ENCODE results near the gene JKAMP. TPM values are rescaled to one million over a fixed set of nuclear protein-coding genes. Genes with fewer than 3 reads are reported as not detected.

The JKAMP gene
- total RNA-seq, 4 donors from 2014 or later, result 28.7 to 63.0 (median 42.4) TPM

GRCh38 chr14:59500732-59501131, 16.4 kb downstream of the JKAMP start:
- no peaks in the 10 kb centered on the region for H3K9me3 ChIP-seq
- H3K36me3 ChIP-seq, result peaks cover 0 to 66% of the 10 kb centered on the region in 2 donors
- WGBS, 2 donors (ENCODE audit: low coverage in 1 of 2), result 44 to 63% methylated on average over 3 of the region's 3 CpGs
- no peak for ATAC-seq
- no peak overlapping the region for H3K4me3 ChIP-seq
- peaks cover 0 to 10% (median 0%) of the 10 kb centered on the region in 3 donors for H3K4me1 ChIP-seq
- H3K27ac ChIP-seq, result no peak overlapping the region
- TF ChIP-seq POLR2A (IDR thresholded peaks at IDR 0.05) (no peak), POLR2AphosphoS5 (IDR thresholded peaks at IDR 0.05) (no peak), CTCF (IDR thresholded peaks at IDR 0.05) (no peak)
- no peaks in the 10 kb centered on the region for H3K27me3 ChIP-seq

GRCh38 chr14:59503256-59503655, 18.9 kb downstream of the JKAMP start:
- TF ChIP-seq POLR2AphosphoS5 (IDR thresholded peaks at IDR 0.05) (no peak), POLR2A (IDR thresholded peaks at IDR 0.05) (no peak), EP300 (IDR thresholded peaks at IDR 0.05) (no peak), CTCF (IDR thresholded peaks at IDR 0.05) (no peak)
- 59 to 75% methylated on average over 4 of the region's 4 CpGs for WGBS, 2 donors (ENCODE audit: low coverage in 1 of 2)
- no peak overlapping the region for H3K4me3 ChIP-seq

DNA sequence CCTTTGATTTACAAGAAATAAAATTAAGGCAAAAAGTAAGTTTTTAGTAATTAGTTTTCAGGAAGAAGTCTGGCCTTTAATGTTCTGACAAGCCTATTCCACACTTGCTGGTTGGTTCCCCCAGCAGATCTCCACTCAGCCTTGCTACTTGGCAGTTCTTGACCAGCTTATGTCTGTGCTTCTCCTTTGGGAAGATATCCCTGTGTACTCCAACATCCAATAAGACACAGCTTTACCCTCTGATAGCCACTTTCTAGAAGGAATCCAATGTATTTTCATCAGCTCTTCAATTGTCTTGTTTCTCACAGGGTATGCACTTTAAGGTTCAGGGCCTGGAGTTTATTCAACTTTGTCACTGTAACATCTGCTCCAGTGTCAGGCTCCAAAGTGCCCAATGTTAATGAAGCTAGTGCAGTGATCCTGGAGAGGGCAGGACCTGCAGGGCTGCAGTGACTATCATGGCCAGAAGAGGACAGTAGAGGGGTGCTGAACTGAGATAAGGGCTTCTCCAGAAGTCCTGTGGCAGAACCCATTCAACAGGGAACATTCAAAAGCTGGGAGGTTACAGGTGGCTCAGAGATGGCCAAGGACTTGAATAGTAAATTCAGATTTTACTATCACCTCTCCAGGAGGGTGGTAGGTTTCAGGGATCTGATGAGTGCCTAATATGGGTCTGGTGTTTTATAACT, 22.9 kb downstream of the JKAMP start:
- no peak overlapping the region for H3K4me3 ChIP-seq
- no peaks in the 10 kb centered on the region for H3K4me1 ChIP-seq
- H3K27me3 ChIP-seq, result no peaks in the 10 kb centered on the region
- no peak overlapping the region for H3K27ac ChIP-seq
- TF ChIP-seq POLR2AphosphoS5 (IDR thresholded peaks at IDR 0.05) (no peak), CTCF (IDR thresholded peaks at IDR 0.05) (peak; percentile 11 to 68 (median 38))
- H3K9me3 ChIP-seq, result no peaks in the 10 kb centered on the region
- ATAC-seq, result no peak
- peaks cover 0 to 20% of the 10 kb centered on the region in 2 donors for H3K36me3 ChIP-seq

More at GRCh38 chr14:59503256-59503655, 18.9 kb downstream of the JKAMP start:
- no peak overlapping the region for H3K27ac ChIP-seq
- peaks cover 0 to 44% of the 10 kb centered on the region in 2 donors for H3K36me3 ChIP-seq
- no peaks in the 10 kb centered on the region for H3K27me3 ChIP-seq
- no peaks in the 10 kb centered on the region for H3K9me3 ChIP-seq
- ATAC-seq, result no peak
- peaks cover 0 to 10% (median 0%) of the 10 kb centered on the region in 3 donors for H3K4me1 ChIP-seq

GRCh38 chr14:59507752-59508103, 23.4 kb downstream of the JKAMP start:
- Histone ChIP-seq H3K4me1 (no peaks in the 10 kb centered on the region), H3K27me3 (no peaks in the 10 kb centered on the region), H3K9me3 (no peaks in the 10 kb centered on the region), H3K36me3 (peaks cover 0 to 20% of the 10 kb centered on the region in 2 donors), H3K27ac (no peak overlapping the region), H3K4me3 (no peak overlapping the region)
- no peak for TF ChIP-seq CTCF (IDR thresholded peaks at IDR 0.05)
- no peak for TF ChIP-seq POLR2AphosphoS5 (IDR thresholded peaks at IDR 0.05)
- TF ChIP-seq POLR2A (IDR thresholded peaks at IDR 0.05), result no peak
- TF ChIP-seq EP300 (IDR thresholded peaks at IDR 0.05), result no peak
- no peak for ATAC-seq
- 100% methylated on average over 1 of the region's 3 CpGs for WGBS, 2 donors (ENCODE audit: low coverage in 1 of 2)

DNA sequence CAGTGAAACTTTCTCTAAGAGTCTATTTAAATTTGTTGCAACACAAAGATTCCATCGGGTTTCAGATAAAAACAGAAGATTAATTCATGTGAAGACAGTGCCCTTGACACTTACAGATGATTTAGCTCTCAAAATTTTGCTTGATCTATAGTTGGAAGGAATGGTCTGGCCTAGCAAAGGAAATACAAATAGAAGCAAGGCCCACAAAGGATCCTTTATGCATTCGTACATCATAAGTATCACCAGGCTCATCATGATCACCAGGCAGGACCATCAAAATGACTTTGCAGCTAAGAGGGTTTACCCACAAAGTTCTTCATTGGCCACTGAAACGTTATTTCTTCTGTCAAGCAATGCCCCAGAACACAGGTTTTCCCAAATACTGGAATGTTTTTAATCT, 24.8 kb downstream of the JKAMP start:
- no peak overlapping the region for H3K27ac ChIP-seq
- no peak overlapping the region for H3K4me3 ChIP-seq
- 61 to 71% methylated on average over 3 of the region's 3 CpGs for WGBS, 2 donors (ENCODE audit: low coverage in 1 of 2)
- H3K4me1 ChIP-seq, result no peaks in the 10 kb centered on the region
- H3K36me3 ChIP-seq, result peaks cover 0 to 11% of the 10 kb centered on the region in 2 donors
- H3K27me3 ChIP-seq, result no peaks in the 10 kb centered on the region
- H3K9me3 ChIP-seq, result no peaks in the 10 kb centered on the region
- TF ChIP-seq POLR2AphosphoS5 (IDR thresholded peaks at IDR 0.05) (no peak), POLR2A (IDR thresholded peaks at IDR 0.05) (no peak), EP300 (IDR thresholded peaks at IDR 0.05) (no peak), CTCF (IDR thresholded peaks at IDR 0.05) (no peak)
- no peak for ATAC-seq
